Neutrophil (primary cell): Measurements from ENCODE around the gene SELENOK.

Experiments used
- H3K27ac ChIP-seq: fragments of 200-600 bp; sonication (generic); 2 replicates; pipeline ENCODE4 v1.5.1; 2016; ENCODE audit warnings: mild to moderate bottlenecking, moderate library complexity
- H3K27me3 ChIP-seq: fragments of 200-600 bp; sonication (generic); 2 replicates; pipeline ENCODE4 v1.6.0; 2016; ENCODE audit warnings: mild to moderate bottlenecking
- H3K36me3 ChIP-seq: fragments of 200-600 bp; sonication (generic); 2 replicates; pipeline ENCODE4 v1.5.1; 2017
- H3K4me1 ChIP-seq, 2 experiments: fragments of 200-600 bp in 1 of 2; sonication (generic) in 1 of 2; 1 replicate in 1 of 2; 2 replicates in 1 of 2; pipeline versions ENCODE4 v1.5.1 to v1.6.1; 2013 to 2016; ENCODE audit warnings: low read depth in 1 of 2, low read length in 1 of 2, mild to moderate bottlenecking in 1 of 2, moderate library complexity in 1 of 2; ENCODE audit not compliant: control insufficient read depth in 1 of 2, insufficient read depth in 1 of 2
- H3K4me3 ChIP-seq, 2 experiments: fragments of 200-600 bp in 1 of 2; sonication (generic) in 1 of 2; 1 replicate in 1 of 2; 2 replicates in 1 of 2; pipeline ENCODE4 v1.5.1; 2013 to 2016; ENCODE audit warnings: low read depth in 1 of 2, low read length in 1 of 2, mild to moderate bottlenecking in 1 of 2, moderate library complexity in 1 of 2
- H3K9me3 ChIP-seq: fragments of 200-600 bp; sonication (generic); 2 replicates; pipeline ENCODE4 v1.5.1; 2016
- CTCF ChIP-seq: fragments of 200-600 bp; sonication (generic); IDR thresholded peaks from 2 replicates; pipeline ENCODE4 v1.5.1; 2016; ENCODE audit warnings: antibody characterized with exemption

SELENOK gene

DNA sequence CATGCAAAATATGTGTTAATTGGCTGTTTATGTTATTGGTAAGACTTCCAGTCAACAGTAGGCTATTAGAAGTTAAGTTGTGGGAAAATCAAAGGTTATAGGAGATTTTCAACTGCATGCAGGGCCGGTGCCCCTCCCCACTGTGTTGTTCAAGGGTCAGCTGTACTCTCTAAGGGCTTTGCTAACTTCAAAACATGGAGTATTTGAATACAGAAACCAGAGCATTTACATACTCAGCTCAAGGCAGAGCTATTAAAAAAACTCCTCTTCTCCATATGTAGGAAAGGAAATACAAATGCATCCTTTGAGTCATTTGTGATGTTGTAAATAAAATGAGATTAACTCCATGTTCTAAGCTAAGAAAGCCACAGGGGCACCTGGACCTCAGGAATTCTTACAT is 28.5 kb downstream of the SELENOK start:
- no peaks in the 10 kb centered on the region for H3K9me3 ChIP-seq
- H3K27ac ChIP-seq = no peak overlapping the region
- peaks cover 87% of the 10 kb centered on the region for H3K36me3 ChIP-seq
- no peaks in the 10 kb centered on the region for H3K27me3 ChIP-seq
- no peak overlapping the region for H3K4me3 ChIP-seq
- H3K4me1 ChIP-seq = no peaks in the 10 kb centered on the region
- no peak for TF ChIP-seq CTCF

DNA sequence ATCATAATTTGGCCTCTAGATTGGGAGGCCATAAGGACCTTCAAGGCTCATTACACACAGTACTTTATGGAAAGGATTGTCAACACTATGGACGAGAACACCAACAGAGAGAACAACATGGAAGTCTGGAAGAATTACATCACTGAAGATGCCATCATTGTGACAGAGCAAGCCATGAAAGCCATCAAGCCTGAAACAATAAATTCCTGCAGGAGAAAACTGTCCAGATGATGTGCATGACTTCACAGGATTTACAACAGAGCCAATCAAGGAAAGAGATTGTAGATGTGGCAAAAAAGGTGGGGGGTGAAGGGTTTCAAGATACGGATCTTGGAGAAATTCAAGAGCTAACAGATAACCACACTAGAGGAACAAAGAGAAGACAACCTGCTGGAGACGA is 29.4 kb downstream of the SELENOK start:
- no peak for TF ChIP-seq CTCF
- H3K36me3 ChIP-seq = peaks cover 79% of the 10 kb centered on the region
- no peaks in the 10 kb centered on the region for H3K27me3 ChIP-seq
- H3K9me3 ChIP-seq = no peaks in the 10 kb centered on the region
- no peak overlapping the region for H3K4me3 ChIP-seq
- H3K27ac ChIP-seq = no peak overlapping the region
- H3K4me1 ChIP-seq = no peaks in the 10 kb centered on the region

DNA sequence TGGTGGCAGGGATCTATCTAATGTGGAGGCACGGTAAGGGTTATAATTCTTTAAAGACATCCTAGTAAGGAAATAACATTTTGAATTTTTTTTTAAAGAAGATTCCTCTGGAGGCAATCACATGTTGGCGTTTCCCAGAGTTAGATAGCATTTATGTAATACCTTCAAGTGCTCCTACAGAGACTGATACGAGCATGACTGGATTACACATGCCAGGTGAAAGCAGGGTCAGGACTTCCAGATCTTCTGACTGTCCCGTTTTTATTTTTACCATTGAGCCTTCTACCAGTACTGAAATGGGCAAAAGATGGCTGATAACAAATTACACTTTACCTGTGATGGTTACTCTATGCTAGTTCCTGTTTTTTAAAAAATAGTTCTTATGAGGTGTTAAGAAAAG is 31.5 kb downstream of the SELENOK start:
- peaks cover 60% of the 10 kb centered on the region for H3K36me3 ChIP-seq
- H3K4me1 ChIP-seq = no peaks in the 10 kb centered on the region
- H3K27me3 ChIP-seq = peaks cover 12% of the 10 kb centered on the region
- H3K9me3 ChIP-seq = no peaks in the 10 kb centered on the region
- TF ChIP-seq CTCF = no peak
- no peak overlapping the region for H3K4me3 ChIP-seq
- no peak overlapping the region for H3K27ac ChIP-seq

- TF ChIP-seq CTCF = no peak
- Histone ChIP-seq H3K4me1 (no peaks in the 10 kb centered on the region), H3K27me3 (peaks cover 20% of the 10 kb centered on the region), H3K9me3 (no peaks in the 10 kb centered on the region), H3K36me3 (peaks cover 50% of the 10 kb centered on the region), H3K4me3 (no peak overlapping the region), H3K27ac (no peak overlapping the region)
These were observed 32.5 kb downstream of the SELENOK start for GRCh38 chr3:53859178-53859577.

GRCh38 chr3:53858096-53858741 is 33.4 kb downstream of the SELENOK start:
- H3K27me3 ChIP-seq = peaks cover 21% of the 10 kb centered on the region
- no peak overlapping the region for H3K4me3 ChIP-seq
- H3K9me3 ChIP-seq = no peaks in the 10 kb centered on the region
- H3K36me3 ChIP-seq = peaks cover 40% of the 10 kb centered on the region
- H3K27ac ChIP-seq = no peak overlapping the region
- H3K4me1 ChIP-seq = no peaks in the 10 kb centered on the region
- TF ChIP-seq CTCF = no peak
